Measurements from ENCODE around the gene TEAD3.

The TEAD3 gene

GRCh38 chr6:35478259-35478658, 18.6 kb downstream of the TEAD3 start:
- no peak for TF ChIP-seq CTCF (conservative IDR thresholded peaks at IDR 0.05)
- no peak overlapping the region for H3K27ac ChIP-seq

DNA sequence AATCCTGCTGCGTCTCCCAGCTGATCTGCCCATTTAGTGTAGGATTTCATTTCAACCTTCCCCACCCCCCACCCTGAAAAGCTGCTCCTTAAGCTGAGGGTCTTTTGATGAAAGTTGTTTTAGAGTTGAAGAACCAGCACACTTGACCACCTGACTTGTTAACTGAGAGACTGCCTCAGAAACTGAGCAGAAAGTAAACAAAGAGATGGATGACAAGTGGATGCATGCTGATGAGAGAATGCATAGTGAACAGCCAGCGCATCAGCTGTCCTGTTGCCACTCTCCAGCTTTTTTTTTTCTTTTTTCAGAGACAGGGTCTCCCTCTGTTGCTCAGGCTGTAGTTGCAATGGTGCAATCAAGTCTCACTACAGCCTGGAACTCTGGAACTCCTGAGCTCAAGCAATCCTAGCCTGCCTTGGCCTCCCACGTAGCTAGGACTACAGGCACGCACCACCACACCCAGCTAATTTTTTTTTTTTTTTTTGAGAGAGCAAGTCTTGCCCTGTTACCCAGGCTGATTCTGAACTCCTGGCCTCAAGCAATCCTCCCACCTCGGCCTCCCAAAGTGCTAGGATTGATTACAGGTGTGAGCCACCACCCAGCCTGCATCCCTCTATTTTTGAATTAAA, 19.2 kb downstream of the TEAD3 start:
- TF ChIP-seq CTCF (conservative IDR thresholded peaks at IDR 0.05), result no peak
- H3K27ac ChIP-seq, result no peak overlapping the region

DNA sequence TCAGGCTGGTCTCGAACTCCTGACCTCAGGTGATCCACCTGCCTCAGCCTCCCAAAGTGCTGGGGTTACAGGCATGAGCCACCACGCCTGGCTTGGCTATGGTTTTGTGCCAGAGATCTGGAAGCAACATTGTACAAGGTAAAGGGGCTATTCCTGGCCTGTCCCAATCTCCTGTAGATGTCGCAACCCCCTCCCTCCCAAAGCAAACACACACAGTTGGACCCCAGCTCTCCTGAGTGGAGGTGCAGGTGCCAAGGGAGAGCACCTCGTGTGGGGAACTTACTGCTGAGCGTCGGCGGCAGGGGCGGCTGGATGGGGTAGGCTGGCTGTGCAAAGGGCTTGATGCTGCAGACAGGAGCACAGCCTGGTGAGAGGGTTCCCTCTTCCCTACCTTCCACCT, 19.9 kb downstream of the TEAD3 start:
- no peak for TF ChIP-seq CTCF (conservative IDR thresholded peaks at IDR 0.05)
- no peak overlapping the region for H3K27ac ChIP-seq

DNA sequence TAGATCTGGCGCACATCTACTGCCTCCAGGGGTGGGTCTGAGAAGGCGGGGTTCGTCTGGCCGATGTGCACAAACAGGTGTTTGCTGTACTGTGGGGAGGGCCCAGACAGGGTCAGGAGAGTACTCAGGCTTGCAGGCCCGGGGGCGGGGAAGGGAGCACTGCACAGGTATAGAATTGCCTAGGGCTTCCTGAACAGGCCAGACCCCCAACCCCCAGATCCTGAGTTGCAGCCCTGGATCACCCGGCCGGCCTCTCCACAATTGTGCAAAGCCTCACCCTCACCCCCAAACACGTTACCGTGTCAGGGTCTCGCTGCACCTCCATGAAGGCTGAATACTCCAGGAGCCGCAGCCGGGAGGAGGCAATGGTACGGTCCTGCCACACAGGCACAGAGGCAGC, 20.9 kb downstream of the TEAD3 start:
- H3K27ac ChIP-seq, result no peak overlapping the region
- no peak for TF ChIP-seq CTCF (conservative IDR thresholded peaks at IDR 0.05)

DNA sequence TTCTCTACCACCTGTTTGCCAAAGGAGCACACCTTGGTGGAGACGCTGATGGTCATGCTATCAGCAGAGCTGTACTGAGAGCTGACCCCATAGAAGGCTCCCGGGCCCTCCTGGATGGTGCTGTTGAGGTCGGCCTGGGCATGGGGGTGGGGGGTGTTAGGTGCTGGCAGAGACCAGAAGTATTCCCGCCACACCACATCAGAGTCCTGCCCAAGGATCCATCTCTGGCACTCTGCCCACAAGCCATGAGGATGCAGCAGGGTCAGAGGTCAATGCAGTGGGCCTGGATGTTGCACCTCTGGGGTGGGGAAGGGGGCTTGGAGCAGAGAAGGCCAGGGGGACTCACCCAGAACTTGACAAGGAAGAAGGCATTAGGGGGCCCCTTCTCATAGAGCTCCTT, 21.3 kb downstream of the TEAD3 start:
- no peak for TF ChIP-seq CTCF (conservative IDR thresholded peaks at IDR 0.05)

DNA sequence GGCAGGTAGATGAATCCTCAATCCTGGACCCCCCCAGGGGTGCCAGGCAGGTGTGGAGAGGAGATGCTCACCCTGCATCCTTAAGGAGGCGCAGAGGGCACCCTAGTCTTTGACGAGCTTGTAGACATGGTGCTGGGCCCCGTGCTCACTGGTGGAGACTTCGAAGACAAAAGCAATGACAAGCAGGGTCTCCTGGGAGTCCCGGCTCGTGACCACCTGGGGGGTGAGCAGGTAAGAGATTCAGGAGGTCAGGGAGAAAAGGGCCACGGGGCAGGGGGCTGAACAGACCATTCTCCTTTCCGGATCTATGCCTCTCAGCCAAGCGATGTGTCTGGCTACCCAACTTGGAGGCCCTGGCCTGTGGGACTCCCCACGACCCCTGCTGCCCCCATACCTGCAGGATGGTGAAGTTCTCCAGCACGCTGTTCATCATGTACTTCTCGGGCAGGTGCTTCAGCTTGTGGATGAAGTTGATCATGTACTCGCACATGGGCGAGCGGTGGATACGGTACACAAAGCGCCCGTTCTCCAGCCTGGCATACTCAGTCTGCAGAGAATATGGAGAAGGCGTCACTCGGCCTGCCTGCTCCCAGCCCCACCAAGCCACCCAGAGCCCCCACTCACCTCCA, 21.8 kb downstream of the TEAD3 start:
- H3K27ac ChIP-seq, result no peak overlapping the region
- TF ChIP-seq CTCF (conservative IDR thresholded peaks at IDR 0.05), result no peak

More for the DNA sequence above, 21.3 kb downstream of the TEAD3 start:
- no peak overlapping the region for H3K27ac ChIP-seq

- no peak overlapping the region for H3K27ac ChIP-seq
- no peak for TF ChIP-seq CTCF (conservative IDR thresholded peaks at IDR 0.05)
Observed at GRCh38 chr6:35474131-35474941, 22.5 kb downstream of the TEAD3 start.

Measured in VCaP (cell line).